ENCODE measurements around the gene EXOG. TPM values are rescaled to one million over a fixed set of nuclear protein-coding genes. Genes with fewer than 3 reads are reported as not detected.

Gene EXOG
- total and polyA plus RNA-seq, 10 of the 15 experiments (the other 5 are each of a cell fraction or from before 2014, with no cell fraction given) = 7.8 to 20.9 (median 19.6) TPM

- TF ChIP-seq ZNF592 (IDR thresholded peaks at IDR 0.05) (no peak), ETV6 (conservative IDR thresholded peaks at IDR 0.05 in 1 of 2, IDR thresholded peaks at IDR 0.05 in 1 of 2; ENCODE audit: borderline replicate concordance in 1 of 2, low read depth in 1 of 2) (no peak), PBX3 (IDR thresholded peaks at IDR 0.05; ENCODE audit: insufficient replicate concordance, low read depth, low read length) (no peak)
These were observed 25.3 kb downstream of the EXOG start (continued) for GRCh38 chr3:38521391-38521987.

GRCh38 chr3:38522002-38522401 lies 25.9 kb downstream of the EXOG start:
- ChIA-PET RAD21 (ENCODE audit: unreplicated experiment) (interaction anchor here (0.7 to 3.6 kb wide), 14 partner anchors 12 to 766 kb away, joined by 3 to 26 read pairs (median 6); partner anchors contain the start of gene EXOG), POLR2A (no interaction called here), SMC1A (ENCODE audit: uncharacterized antibody, unreplicated experiment) (interaction anchor here (0.7 to 3.5 kb wide), 25 partner anchors 9 to 770 kb away, joined by 3 to 26 read pairs (median 7); partner anchors contain the start of genes EXOG and XYLB), CTCF (interaction anchor here (0.6 to 7.0 kb wide), 61 partner anchors 8 to 766 kb away, joined by 3 to 120 read pairs (median 5); partner anchors contain the start of genes EXOG and XYLB)
- no peak overlapping the region for H2AFZ ChIP-seq (ENCODE audit: control insufficient read depth, low read depth, low read length)
- no peak overlapping the region for H3K4me3 ChIP-seq
- no peak overlapping the region for H3K9ac ChIP-seq (ENCODE audit: control insufficient read depth, insufficient read depth, low read length)
- H3K4me1 ChIP-seq (ENCODE audit: control insufficient read depth, insufficient read depth, low read length) = no peaks in the 10 kb centered on the region
- DNase-seq (ENCODE audit: low read depth, low spot score) = no peak
- BruUV-seq (replicated peaks) = no TSS peak
- no peaks in the 10 kb centered on the region for H3K9me3 ChIP-seq (replicated peaks; ENCODE audit: control insufficient read depth, insufficient read depth, low read length)
- WGBS (ENCODE audit: insufficient coverage, insufficient replicate concordance, low lambda C conversion rate, missing lambda C conversion rate) = 97% methylated on average over 6 of the region's 6 CpGs
- H3K27ac ChIP-seq (ENCODE audit: control insufficient read depth, insufficient read depth) = no peak overlapping the region
- H3K79me2 ChIP-seq (ENCODE audit: control insufficient read depth, insufficient read depth, low read length) = no peaks in the 10 kb centered on the region
- no peak overlapping the region for H3K4me2 ChIP-seq (ENCODE audit: control insufficient read depth, insufficient read depth)
- in situ Hi-C loops (cut with MboI) (loop anchor here (5.0 kb wide), 1 partner anchor 125 kb away; the partner anchor contains the start of gene SCN5A), intact Hi-C loops (cut with micrococcal nuclease; ENCODE audit: unreplicated experiment) (loop anchor here (2.0 to 10.0 kb wide), 2 partner anchors 323 to 479 kb away; no protein-coding TSS in a partner anchor)
- H3K36me3 ChIP-seq (ENCODE audit: control insufficient read depth in 2 of 2, insufficient read depth in 2 of 2, low read length in 1 of 2) = peaks cover 2 to 19% of the 10 kb centered on the region in 2 experiments
- no peaks in the 10 kb centered on the region for H3K27me3 ChIP-seq (replicated peaks in 1 of 2; ENCODE audit: control insufficient read depth in 2 of 2, insufficient read depth in 2 of 2, low read length in 1 of 2)
- no peak for FAIRE-seq
- TF ChIP-seq WRNIP1 (IDR thresholded peaks at IDR 0.05; ENCODE audit: borderline replicate concordance, low read depth, low read length) (no peak), GABPA (IDR thresholded peaks at IDR 0.05; ENCODE audit: low read depth) (no peak), RUNX3 (IDR thresholded peaks at IDR 0.05; ENCODE audit: low read length) (no peak), USF2 (IDR thresholded peaks at IDR 0.05; ENCODE audit: borderline replicate concordance, low read depth, low read length) (no peak), EP300 (IDR thresholded peaks at IDR 0.05; ENCODE audit: borderline replicate concordance in 1 of 2, control insufficient read depth in 1 of 2, low read depth in 2 of 2, low read length in 2 of 2) (no peak), YY1 (IDR thresholded peaks at IDR 0.05; ENCODE audit: low read depth, low read length) (no peak), ZNF274 (IDR thresholded peaks at IDR 0.05; ENCODE audit: insufficient read depth, insufficient read length) (no peak), DPF2 (IDR thresholded peaks at IDR 0.05) (no peak)
- ATAC-seq = no peak
- H4K20me1 ChIP-seq (ENCODE audit: control insufficient read depth, insufficient read depth) = no peaks in the 10 kb centered on the region
